ENCODE results near the gene ZBTB16. TPM values are rescaled to one million over a fixed set of nuclear protein-coding genes. Genes with fewer than 3 reads are reported as not detected.

The ZBTB16 gene
- polyA plus RNA-seq, 1 donor from 2014 or later: 9.7 TPM

DNA sequence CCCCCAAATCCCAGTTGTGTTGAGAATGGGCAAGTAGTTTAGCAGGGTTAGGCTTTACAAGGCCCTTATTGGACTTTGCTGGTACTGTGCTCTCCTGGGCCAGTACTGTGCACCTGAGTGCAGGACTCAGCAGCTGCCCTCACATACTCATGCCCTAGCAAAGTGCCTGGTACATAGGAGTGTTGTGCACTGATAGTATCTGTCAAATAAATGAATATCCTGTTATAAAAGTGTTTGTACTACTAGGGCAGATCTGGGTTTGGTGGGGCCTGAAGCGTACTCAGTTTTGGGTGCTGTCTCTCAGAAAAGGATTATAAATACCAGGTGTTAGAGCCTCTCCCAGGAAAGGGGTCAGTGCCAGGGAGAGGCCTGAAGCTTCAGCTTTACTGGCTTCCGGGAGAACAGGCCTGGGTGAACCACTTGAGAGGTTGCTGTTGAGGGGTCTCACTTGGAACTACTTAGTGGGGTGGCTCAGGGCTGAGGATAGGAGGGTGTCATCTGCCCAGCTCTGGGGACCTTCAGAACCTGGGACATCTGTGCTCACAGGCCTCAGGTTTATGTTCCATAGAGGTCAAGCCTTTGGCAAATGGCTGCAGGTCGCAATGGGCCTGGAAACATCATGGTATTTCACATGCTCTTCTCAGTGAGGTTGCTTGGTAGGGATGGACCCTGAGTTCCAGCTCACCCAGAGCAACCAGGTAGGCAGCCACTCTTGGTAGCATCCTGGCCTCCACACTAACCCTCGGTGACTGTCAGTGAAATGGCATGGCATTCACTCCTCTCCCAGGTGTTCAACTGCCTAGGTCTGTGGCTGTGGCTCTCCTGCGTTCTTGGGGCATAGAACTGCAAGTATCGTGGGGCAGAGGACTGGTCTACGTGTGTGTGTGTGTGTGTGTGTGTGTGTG is 106.1 kb downstream of the ZBTB16 start:
- H3K36me3 Mint-ChIP-seq: peaks cover 4% of the 10 kb centered on the region
- H3K27ac Mint-ChIP-seq: peak overlapping the region in 1 of 3 donors; percentile 92
- peaks cover 15 to 48% (median 38%) of the 10 kb centered on the region in 3 donors for H3K4me1 Mint-ChIP-seq
- no peaks in the 10 kb centered on the region for H3K9me3 Mint-ChIP-seq
- H3K4me3 Mint-ChIP-seq: no peak overlapping the region
- peaks cover 8% of the 10 kb centered on the region for H3K27me3 Mint-ChIP-seq

DNA sequence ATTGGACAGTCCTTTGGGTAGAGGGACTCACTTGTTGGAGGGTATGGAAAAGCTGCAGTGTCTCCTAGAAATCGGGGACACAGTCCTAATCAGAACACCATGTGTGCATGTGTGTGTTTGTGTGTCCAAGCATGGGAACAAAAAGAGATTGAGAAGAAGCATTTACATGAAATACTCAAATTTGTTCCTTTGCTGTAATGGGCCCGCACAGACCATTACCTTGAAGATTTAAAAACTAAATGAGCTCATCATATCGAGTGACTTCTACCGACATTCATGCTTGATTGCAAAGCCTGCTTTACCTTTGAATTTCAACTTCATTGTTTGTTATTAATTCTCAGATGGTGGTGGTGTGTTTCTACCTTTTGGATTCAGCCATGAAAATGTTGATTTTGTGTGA is 106.9 kb downstream of the ZBTB16 start:
- Mint-ChIP-seq H3K9me3 (no peaks in the 10 kb centered on the region), H3K27ac (peak overlapping the region in 1 of 3 donors; percentile 92), H3K36me3 (peaks cover 4% of the 10 kb centered on the region), H3K4me3 (peak overlapping the region in 2 of 4 donors; percentile 19 to 67), H3K27me3 (peaks cover 8% of the 10 kb centered on the region), H3K4me1 (peaks cover 13 to 41% (median 35%) of the 10 kb centered on the region in 3 donors)

- Mint-ChIP-seq H3K27me3 (peaks cover 8% of the 10 kb centered on the region), H3K36me3 (peaks cover 4% of the 10 kb centered on the region), H3K27ac (peak overlapping the region in 2 of 3 donors; percentile 72 to 92), H3K4me3 (peak overlapping the region in 2 of 4 donors; percentile 53 to 81), H3K4me1 (peaks cover 16 to 41% (median 36%) of the 10 kb centered on the region in 3 donors), H3K9me3 (no peaks in the 10 kb centered on the region)
Measured at GRCh38 chr11:114166897-114167323, 107.4 kb downstream of the ZBTB16 start.

- Mint-ChIP-seq H3K27ac (peak overlapping the region in 1 of 3 donors; percentile 33), H3K27me3 (peaks cover 8% of the 10 kb centered on the region)
Measured at GRCh38 chr11:114167355-114167754, 107.8 kb downstream of the ZBTB16 start.

DNA sequence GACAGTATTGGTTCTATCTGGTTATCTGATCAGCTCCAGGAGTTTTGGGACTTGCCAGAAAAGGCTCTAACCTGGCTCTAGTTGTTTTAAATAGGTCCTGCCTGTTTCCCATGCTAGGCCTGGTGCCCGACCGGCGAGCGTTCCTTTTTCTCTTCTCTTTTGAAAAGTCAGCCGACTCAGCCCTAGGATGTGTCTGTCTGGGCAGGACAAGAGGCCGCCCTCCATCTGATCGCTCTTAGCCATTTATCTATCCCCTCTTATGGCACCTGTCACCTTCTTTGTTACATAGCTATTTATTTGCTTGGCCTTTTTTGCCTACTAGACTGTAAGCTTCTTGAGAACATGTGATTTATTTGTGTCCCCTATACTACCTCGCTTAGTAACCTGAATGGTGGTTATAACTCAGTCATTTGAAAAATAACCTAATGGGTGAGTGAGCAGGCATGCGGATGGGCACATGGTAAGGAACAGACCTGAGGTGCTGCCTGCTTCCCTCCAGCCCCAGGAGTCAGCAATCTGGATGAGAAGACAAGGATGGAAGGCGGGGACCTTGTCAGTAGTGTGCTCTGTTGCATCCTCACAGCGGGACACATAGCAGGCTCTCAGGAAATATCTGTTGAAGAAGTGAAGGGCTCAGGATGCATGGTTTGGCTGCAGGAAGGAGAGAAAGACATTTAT is 108.4 kb downstream of the ZBTB16 start:
- peak overlapping the region in 2 of 3 donors; percentile 33 to 59 for H3K27ac Mint-ChIP-seq
- peak overlapping the region in 2 of 4 donors; percentile 61 to 70 for H3K4me3 Mint-ChIP-seq
- peaks cover 18 to 46% (median 36%) of the 10 kb centered on the region in 3 donors for H3K4me1 Mint-ChIP-seq
- peaks cover 9% of the 10 kb centered on the region for H3K27me3 Mint-ChIP-seq
- H3K9me3 Mint-ChIP-seq: no peaks in the 10 kb centered on the region
- peaks cover 4% of the 10 kb centered on the region for H3K36me3 Mint-ChIP-seq

More at GRCh38 chr11:114167355-114167754, 107.8 kb downstream of the ZBTB16 start:
- H3K4me3 Mint-ChIP-seq: peak overlapping the region in 1 of 4 donors; percentile 70
- H3K4me1 Mint-ChIP-seq: peaks cover 20 to 43% (median 36%) of the 10 kb centered on the region in 3 donors
- no peaks in the 10 kb centered on the region for H3K9me3 Mint-ChIP-seq
- peaks cover 4% of the 10 kb centered on the region for H3K36me3 Mint-ChIP-seq

GRCh38 chr11:114168691-114169090 is 109.2 kb downstream of the ZBTB16 start:
- H3K27ac Mint-ChIP-seq: peak overlapping the region in 1 of 3 donors; percentile 33
- H3K4me3 Mint-ChIP-seq: peak overlapping the region in 2 of 4 donors; percentile 63 to 71
- peaks cover 4% of the 10 kb centered on the region for H3K36me3 Mint-ChIP-seq
- no peaks in the 10 kb centered on the region for H3K9me3 Mint-ChIP-seq
- peaks cover 20 to 48% (median 36%) of the 10 kb centered on the region in 3 donors for H3K4me1 Mint-ChIP-seq
- H3K27me3 Mint-ChIP-seq: peaks cover 12% of the 10 kb centered on the region

DNA sequence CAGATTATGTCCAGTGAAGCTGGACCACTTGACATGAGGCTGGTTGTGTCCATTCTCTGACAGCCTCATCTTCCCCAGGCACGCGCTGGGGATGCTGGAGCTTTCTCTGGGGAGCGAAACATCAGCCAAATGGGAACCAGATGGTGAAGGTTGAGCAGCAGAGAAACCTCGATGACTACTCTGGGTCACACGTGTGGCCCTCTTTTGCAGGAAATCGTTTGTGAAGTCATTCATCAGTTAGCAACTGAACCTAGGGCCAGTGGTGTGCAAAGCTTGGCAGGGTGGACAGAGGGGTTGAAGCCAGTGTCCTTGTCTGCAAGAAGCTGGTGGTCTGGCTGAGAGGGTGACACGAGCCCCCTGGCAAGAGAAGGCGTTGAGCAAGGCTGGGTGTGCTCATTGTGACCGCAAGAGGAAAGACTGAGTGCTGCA is 109.8 kb downstream of the ZBTB16 start:
- Mint-ChIP-seq H3K9me3 (no peaks in the 10 kb centered on the region), H3K27me3 (peaks cover 12% of the 10 kb centered on the region), H3K27ac (no peak overlapping the region), H3K4me1 (peaks cover 20 to 48% (median 32%) of the 10 kb centered on the region in 3 donors), H3K36me3 (peaks cover 4% of the 10 kb centered on the region), H3K4me3 (no peak overlapping the region)

GRCh38 chr11:114169821-114170220 is 110.3 kb downstream of the ZBTB16 start:
- Mint-ChIP-seq H3K36me3 (peaks cover 4% of the 10 kb centered on the region), H3K9me3 (no peaks in the 10 kb centered on the region), H3K27me3 (peaks cover 9% of the 10 kb centered on the region), H3K27ac (no peak overlapping the region), H3K4me1 (peaks cover 20 to 47% (median 32%) of the 10 kb centered on the region in 3 donors), H3K4me3 (no peak overlapping the region)

GRCh38 chr11:114170226-114170625 is 110.7 kb downstream of the ZBTB16 start:
- Mint-ChIP-seq H3K27me3 (peaks cover 9% of the 10 kb centered on the region), H3K9me3 (no peaks in the 10 kb centered on the region), H3K4me3 (no peak overlapping the region), H3K4me1 (peaks cover 20 to 47% (median 28%) of the 10 kb centered on the region in 3 donors), H3K27ac (no peak overlapping the region), H3K36me3 (peaks cover 4% of the 10 kb centered on the region)

- Mint-ChIP-seq H3K27ac (peak overlapping the region in 1 of 3 donors; percentile 79), H3K27me3 (peaks cover 9% of the 10 kb centered on the region), H3K4me3 (no peak overlapping the region), H3K4me1 (peaks cover 18 to 45% (median 26%) of the 10 kb centered on the region in 3 donors), H3K9me3 (no peaks in the 10 kb centered on the region), H3K36me3 (peaks cover 4% of the 10 kb centered on the region)
Measured at GRCh38 chr11:114171257-114172054, 111.9 kb downstream of the ZBTB16 start.

- Mint-ChIP-seq H3K36me3 (no peaks in the 10 kb centered on the region), H3K9me3 (no peaks in the 10 kb centered on the region), H3K27ac (peak overlapping the region in 2 of 3 donors; percentile 79 to 83), H3K27me3 (peaks cover 9% of the 10 kb centered on the region), H3K4me1 (peaks cover 15 to 39% (median 21%) of the 10 kb centered on the region in 3 donors), H3K4me3 (peak overlapping the region in 2 of 4 donors; percentile 11 to 48)
Measured at GRCh38 chr11:114172055-114172861, 112.7 kb downstream of the ZBTB16 start.

DNA sequence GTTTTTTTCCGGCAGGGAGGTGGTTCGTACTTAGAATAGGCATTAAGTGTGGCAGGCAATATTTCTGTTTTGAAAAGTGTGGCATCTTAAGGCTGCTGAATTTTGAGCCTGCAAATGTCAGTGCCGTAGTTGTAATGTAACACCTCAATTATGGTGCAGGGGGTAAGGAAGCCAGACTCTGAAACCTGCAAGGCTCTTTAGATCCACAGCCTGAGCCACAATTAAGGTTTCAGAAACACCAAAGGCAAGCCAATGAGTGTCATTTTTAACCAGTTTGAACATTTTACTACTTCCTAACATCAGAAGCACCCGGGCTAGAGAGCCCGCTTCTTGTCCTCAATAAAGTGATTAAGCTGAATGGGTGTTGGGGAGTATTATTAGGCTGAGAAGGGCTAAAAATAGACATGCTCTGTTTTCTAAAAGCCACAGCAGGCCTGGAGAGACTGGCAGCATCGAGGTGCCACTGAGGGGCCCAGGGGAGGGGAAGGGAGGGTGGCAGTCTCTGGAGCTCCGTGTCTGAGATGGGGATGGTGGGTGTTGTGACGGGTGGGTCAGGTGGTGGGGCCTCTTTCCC is 113.4 kb downstream of the ZBTB16 start:
- H3K27me3 Mint-ChIP-seq: peaks cover 9% of the 10 kb centered on the region
- H3K36me3 Mint-ChIP-seq: no peaks in the 10 kb centered on the region

DNA sequence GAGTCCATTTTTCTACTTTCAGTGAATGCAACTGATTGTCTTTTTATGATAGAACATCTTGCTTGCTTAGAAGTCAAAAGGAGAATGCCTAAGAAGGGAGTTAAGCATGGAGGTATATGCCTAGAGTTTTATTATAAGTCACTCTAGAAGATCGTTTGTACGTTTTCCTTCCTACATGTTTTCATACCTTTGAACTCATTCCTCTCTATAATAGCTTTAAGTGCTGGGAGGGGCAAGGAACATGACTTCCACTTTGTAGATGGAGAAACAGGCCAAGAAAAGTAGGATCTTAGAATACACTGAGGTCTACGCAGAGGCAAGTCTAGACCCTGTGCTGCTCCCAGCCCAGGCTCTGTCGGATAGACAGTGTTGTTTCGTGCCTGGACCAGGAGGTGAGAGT is 114.3 kb downstream of the ZBTB16 start:
- Mint-ChIP-seq H3K27ac (peak overlapping the region in 1 of 3 donors; percentile 29), H3K36me3 (no peaks in the 10 kb centered on the region), H3K27me3 (peaks cover 9% of the 10 kb centered on the region), H3K9me3 (no peaks in the 10 kb centered on the region), H3K4me3 (no peak overlapping the region), H3K4me1 (peaks cover 6 to 30% (median 9%) of the 10 kb centered on the region in 3 donors)

More for the DNA sequence above, 113.4 kb downstream of the ZBTB16 start:
- Mint-ChIP-seq H3K27ac (peak overlapping the region in 1 of 3 donors; percentile 83), H3K4me3 (peak overlapping the region in 2 of 4 donors; percentile 11 to 48), H3K9me3 (no peaks in the 10 kb centered on the region), H3K4me1 (peaks cover 14 to 34% (median 15%) of the 10 kb centered on the region in 3 donors)

Measured in IgD-negative memory B cell (primary cell).